ENCODE data around the gene LYPD5. TPM values are rescaled to one million over a fixed set of nuclear protein-coding genes. Genes with fewer than 3 reads are reported as not detected.
"Not testable (repeated sequence)": the region's sequence is repeated elsewhere in the genome, so short reads cannot be mapped to it uniquely, and the experiment has no call there.

LYPD5 gene
- total RNA-seq, 2 experiments from 2014 or later = 0.86 to 1.2 TPM

- DNase-seq (peak; percentile 68), ATAC-seq (peak; percentile 75)
- Mint-ChIP-seq H3K4me1 (peaks cover 11% of the 10 kb centered on the region), H3K9me3 (ENCODE audit: low read depth) (peaks cover 4% of the 10 kb centered on the region), H3K36me3 (ENCODE audit: low read depth) (no peaks in the 10 kb centered on the region), H3K4me3 (peak overlapping the region; percentile 73), H3K27me3 (peaks cover 22% of the 10 kb centered on the region), H3K27ac (peak overlapping the region; percentile 56)
- ChIA-PET CTCF (interaction anchor here (0.6 to 3.2 kb wide), 3 partner anchors 11 to 165 kb away, joined by 3 to 16 read pairs (median 4); no protein-coding TSS in a partner anchor), POLR2A (interaction anchor here (0.7 kb wide), 1 partner anchor 18 kb away, joined by 4 read pairs; the partner anchor contains the start of gene LYPD5)
- intact Hi-C loops (cut with DNase I, micrococcal nuclease) = loop anchor here in 1 of 2 experiments (10.0 kb wide), 1 partner anchor 115 kb away; the partner anchor contains the start of gene ZNF45
These were observed 18.0 kb upstream of the LYPD5 start for GRCh38 chr19:43820098-43820883.

DNA sequence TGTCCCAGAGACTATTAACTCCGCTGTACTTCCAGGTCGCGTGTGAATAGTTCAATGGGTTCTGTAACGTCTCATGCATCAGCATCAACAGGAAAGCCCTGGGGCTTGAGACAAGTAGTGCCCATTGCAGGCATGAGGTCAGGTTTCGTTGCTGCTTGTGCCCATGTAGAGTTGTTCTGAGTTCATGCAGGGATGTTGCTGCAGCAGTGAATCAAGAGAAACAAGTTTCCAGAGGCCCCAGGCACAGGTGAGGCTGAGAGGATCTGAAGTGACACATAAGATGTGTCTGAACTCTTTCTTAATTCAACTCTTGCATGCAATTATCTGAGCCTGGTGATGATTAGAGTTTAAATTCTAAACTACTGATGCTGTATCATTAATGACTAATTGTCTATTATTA, 16.3 kb upstream of the LYPD5 start:
- peaks cover 16% of the 10 kb centered on the region for H3K27me3 Mint-ChIP-seq
- H3K9me3 Mint-ChIP-seq (ENCODE audit: low read depth) = peaks cover 4% of the 10 kb centered on the region
- ATAC-seq (no peak), DNase-seq (no peak)
- peaks cover 11% of the 10 kb centered on the region for H3K4me1 Mint-ChIP-seq
- ChIA-PET CTCF (interaction anchor here (1.8 kb wide), 2 partner anchors 9 to 263 kb away, joined by 4 to 5 read pairs; no protein-coding TSS in a partner anchor), POLR2A (no interaction called here)
- H3K27ac Mint-ChIP-seq = no peak overlapping the region
- H3K36me3 Mint-ChIP-seq (ENCODE audit: low read depth) = no peaks in the 10 kb centered on the region
- intact Hi-C loops (cut with DNase I, micrococcal nuclease) = loop anchor here in 1 of 2 experiments (10.0 kb wide), 1 partner anchor 374 kb away; no protein-coding TSS in a partner anchor
- no peak overlapping the region for H3K4me3 Mint-ChIP-seq

DNA sequence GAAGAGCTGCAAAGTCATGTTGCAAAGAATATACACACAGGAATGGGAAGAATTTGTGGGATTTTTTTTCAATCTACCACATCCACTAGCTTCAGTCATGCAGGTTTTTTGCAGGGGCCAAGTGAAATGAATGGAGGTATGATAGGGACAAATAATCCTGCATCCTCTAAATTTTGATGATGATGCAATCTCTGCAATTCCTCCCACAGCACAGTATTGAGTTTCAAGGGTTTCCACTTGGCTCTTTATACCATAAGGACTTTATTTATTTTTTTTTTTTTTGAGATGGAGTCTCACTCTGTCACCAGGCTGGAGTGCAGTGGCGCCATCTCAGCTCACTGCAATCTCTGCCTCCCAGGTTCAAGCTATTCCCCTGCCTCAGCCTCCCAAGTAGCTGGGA, 15.2 kb upstream of the LYPD5 start:
- not testable (repeated sequence) for H3K36me3 Mint-ChIP-seq (ENCODE audit: low read depth); H3K27ac Mint-ChIP-seq; ATAC-seq; H3K4me3 Mint-ChIP-seq; DNase-seq; H3K9me3 Mint-ChIP-seq (ENCODE audit: low read depth)
- ChIA-PET POLR2A (interaction anchor here (0.5 to 0.8 kb wide), 2 partner anchors 20 to 126 kb away, joined by 3 read pairs; no protein-coding TSS in a partner anchor), CTCF (interaction anchor here (0.6 to 1.4 kb wide), 4 partner anchors 24 to 289 kb away, joined by 3 to 6 read pairs (median 3); no protein-coding TSS in a partner anchor)
- intact Hi-C loops (cut with DNase I, micrococcal nuclease) = loop anchor here in 1 of 2 experiments (10.0 kb wide), 1 partner anchor 373 kb away; no protein-coding TSS in a partner anchor
- peaks cover 11% of the 10 kb centered on the region for H3K4me1 Mint-ChIP-seq
- peaks cover 16% of the 10 kb centered on the region for H3K27me3 Mint-ChIP-seq

DNA sequence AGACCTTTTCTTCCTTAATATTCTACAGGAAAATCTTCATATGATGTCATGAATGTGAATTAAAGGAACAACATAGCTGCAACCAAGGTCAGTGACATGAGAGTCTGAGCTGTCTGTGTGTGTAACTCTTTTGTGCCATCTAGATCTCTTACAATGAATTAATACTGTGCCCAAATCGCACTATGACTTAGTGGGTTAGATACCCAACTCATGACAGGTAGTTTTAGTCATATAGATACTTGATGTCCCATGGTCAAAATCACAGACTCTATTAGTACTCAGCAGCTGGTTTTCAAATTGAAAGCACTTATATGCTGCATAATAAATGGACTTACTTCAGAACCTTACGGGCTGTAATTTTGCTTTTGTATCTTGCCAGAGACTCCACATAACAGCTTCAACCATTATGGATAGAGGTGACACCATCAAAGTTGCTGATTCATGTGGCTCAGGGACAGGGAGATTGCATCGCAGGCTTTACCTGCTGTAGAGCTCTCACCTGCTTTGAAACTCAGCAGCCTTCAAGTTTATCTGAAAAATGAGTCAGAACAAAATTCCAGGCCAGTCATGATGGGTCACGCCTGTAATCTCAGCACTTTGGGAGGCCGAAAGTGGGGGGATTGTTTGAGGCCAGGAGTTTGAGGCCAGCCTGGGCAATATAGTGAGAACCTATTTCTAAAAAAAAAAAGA, 12.6 kb upstream of the LYPD5 start:
- no peak for DNase-seq
- ATAC-seq = peak; percentile 41
- H3K4me1 Mint-ChIP-seq = peaks cover 1% of the 10 kb centered on the region
- H3K36me3 Mint-ChIP-seq (ENCODE audit: low read depth) = no peaks in the 10 kb centered on the region
- H3K27me3 Mint-ChIP-seq = peaks cover 7% of the 10 kb centered on the region
- H3K9me3 Mint-ChIP-seq (ENCODE audit: low read depth) = no peaks in the 10 kb centered on the region
- intact Hi-C loops (cut with DNase I, micrococcal nuclease) = loop anchor here in 1 of 2 experiments (10.0 kb wide), 1 partner anchor 370 kb away; no protein-coding TSS in a partner anchor
- ChIA-PET CTCF (interaction anchor here (1.0 to 1.5 kb wide), 4 partner anchors 30 to 294 kb away, joined by 3 to 5 read pairs (median 3); no protein-coding TSS in a partner anchor), POLR2A (interaction anchor here (0.7 kb wide), 1 partner anchor 21 kb away, joined by 6 read pairs; no protein-coding TSS in a partner anchor)
- no peak overlapping the region for H3K27ac Mint-ChIP-seq
- no peak overlapping the region for H3K4me3 Mint-ChIP-seq

GRCh38 chr19:43812688-43813087, 10.4 kb upstream of the LYPD5 start:
- ChIA-PET POLR2A (no interaction called here), CTCF (interaction anchor here (0.6 to 1.2 kb wide), 4 partner anchors 21 to 1404 kb away, joined by 3 to 4 read pairs (median 3); no protein-coding TSS in a partner anchor)
- H3K4me3 Mint-ChIP-seq = no peak overlapping the region
- no peak overlapping the region for H3K27ac Mint-ChIP-seq
- ATAC-seq (no peak), DNase-seq (no peak)
- no peaks in the 10 kb centered on the region for H3K36me3 Mint-ChIP-seq (ENCODE audit: low read depth)
- no peaks in the 10 kb centered on the region for H3K9me3 Mint-ChIP-seq (ENCODE audit: low read depth)
- intact Hi-C loops (cut with DNase I, micrococcal nuclease) = loop anchor here in 1 of 2 experiments (10.0 kb wide), 1 partner anchor 368 kb away; no protein-coding TSS in a partner anchor
- H3K27me3 Mint-ChIP-seq = peaks cover 3% of the 10 kb centered on the region
- H3K4me1 Mint-ChIP-seq = no peaks in the 10 kb centered on the region

DNA sequence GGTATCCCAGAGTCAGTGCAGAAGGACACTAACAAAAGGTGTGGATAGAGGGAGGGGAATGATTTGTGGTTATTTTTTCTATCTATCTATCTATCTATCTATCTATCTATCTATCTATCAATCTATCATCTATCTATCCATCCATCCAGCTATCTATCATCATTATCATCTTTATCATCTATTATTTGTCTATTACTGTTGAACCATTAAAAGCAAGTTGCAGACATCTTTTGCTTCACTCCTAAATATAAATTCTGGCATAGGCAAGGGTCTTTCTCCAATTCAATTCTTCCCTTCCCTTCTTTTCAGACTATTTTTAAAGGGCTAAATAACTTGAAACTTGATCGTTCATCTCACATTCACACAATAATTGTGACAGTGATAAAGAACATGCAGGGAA, 10.0 kb upstream of the LYPD5 start:
- intact Hi-C loops (cut with DNase I, micrococcal nuclease) = loop anchor here in 1 of 2 experiments (10.0 kb wide), 1 partner anchor 367 kb away; no protein-coding TSS in a partner anchor
- Mint-ChIP-seq H3K36me3 (ENCODE audit: low read depth) (no peaks in the 10 kb centered on the region), H3K4me3 (no peak overlapping the region), H3K4me1 (no peaks in the 10 kb centered on the region), H3K9me3 (ENCODE audit: low read depth) (no peaks in the 10 kb centered on the region), H3K27me3 (peaks cover 3% of the 10 kb centered on the region), H3K27ac (no peak overlapping the region)
- DNase-seq = no peak
- ChIA-PET POLR2A (no interaction called here), CTCF (interaction anchor here (0.6 to 1.2 kb wide), 4 partner anchors 21 to 1404 kb away, joined by 3 to 4 read pairs (median 3); no protein-coding TSS in a partner anchor)
- ATAC-seq = no peak

- H3K9me3 Mint-ChIP-seq (ENCODE audit: low read depth) = no peaks in the 10 kb centered on the region
- H3K36me3 Mint-ChIP-seq (ENCODE audit: low read depth) = no peaks in the 10 kb centered on the region
- intact Hi-C loops (cut with DNase I, micrococcal nuclease) = loop anchor here in 1 of 2 experiments (10.0 kb wide), 1 partner anchor 367 kb away; no protein-coding TSS in a partner anchor
- H3K4me3 Mint-ChIP-seq = no peak overlapping the region
- H3K27me3 Mint-ChIP-seq = peaks cover 3% of the 10 kb centered on the region
- ChIA-PET CTCF (interaction anchor here (1.2 to 3.0 kb wide), 5 partner anchors 12 to 377 kb away, joined by 3 to 46 read pairs (median 4); no protein-coding TSS in a partner anchor), POLR2A (no interaction called here)
- H3K27ac Mint-ChIP-seq = no peak overlapping the region
- DNase-seq (no peak), ATAC-seq (no peak)
- no peaks in the 10 kb centered on the region for H3K4me1 Mint-ChIP-seq
These were observed 9.6 kb upstream of the LYPD5 start for GRCh38 chr19:43811837-43812236.

DNA sequence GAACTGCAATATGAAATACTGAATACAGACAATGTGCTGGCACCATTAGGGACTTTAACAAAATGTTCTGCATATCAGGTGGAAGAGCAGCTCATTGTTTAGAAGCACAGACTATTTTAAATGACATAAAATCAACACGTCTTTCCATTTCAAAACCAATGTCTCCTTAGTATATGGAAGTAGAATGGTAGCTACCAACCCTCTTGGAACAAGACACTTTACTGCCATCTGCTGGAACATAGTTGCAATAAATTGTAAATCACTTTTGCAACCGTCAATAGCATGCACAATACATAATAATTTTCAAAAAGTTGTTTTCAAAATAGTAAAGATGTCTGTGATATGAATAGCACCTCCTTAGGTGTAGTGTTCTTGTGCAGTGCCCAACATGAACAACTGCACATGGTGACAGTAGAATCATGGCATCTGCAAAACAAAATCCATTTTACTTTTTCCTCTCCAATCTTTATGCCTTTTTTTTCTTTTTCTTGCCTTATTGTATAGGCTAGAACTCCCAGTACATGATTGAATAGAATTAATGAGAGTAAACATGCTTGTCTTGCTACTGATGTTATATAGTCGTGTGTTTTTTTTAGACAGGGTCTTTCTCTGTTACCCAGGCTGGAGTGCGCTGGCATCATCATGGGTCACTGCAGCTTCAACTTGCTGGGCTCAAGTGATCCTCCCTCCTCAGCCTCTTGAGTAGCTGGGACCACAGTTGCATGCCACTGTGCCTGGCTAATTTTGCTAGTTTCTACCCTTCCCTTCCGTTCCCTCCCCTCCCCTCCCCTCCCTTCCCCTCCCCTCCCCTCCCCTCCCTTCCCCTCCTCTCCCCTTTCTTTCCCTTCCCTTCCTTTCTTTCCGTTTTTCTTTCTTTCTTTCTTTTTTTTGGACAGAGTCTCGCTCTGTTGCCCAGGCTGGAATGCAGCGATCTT, 7.8 kb upstream of the LYPD5 start:
- Mint-ChIP-seq H3K27ac (no peak overlapping the region), H3K9me3 (ENCODE audit: low read depth) (no peaks in the 10 kb centered on the region)

DNA sequence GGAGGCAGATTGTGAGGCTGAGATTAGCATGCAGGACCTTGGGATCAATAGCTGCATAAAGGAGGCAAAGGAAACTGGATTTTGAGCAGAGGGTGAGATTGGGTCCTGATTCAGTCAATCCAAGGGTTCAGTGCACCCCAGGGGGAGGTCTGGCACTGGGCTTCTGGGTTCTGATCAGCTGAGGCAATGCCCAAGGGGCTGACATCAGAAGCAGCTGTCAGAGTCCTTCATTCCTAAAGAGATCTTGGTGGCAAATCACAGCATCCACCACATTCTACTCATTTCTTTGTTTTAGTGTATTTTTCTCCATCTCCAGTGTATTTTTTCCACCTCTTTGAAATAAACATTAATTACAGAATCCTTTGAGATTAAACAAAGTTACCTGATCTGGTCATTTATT, 5.4 kb upstream of the LYPD5 start:
- no peaks in the 10 kb centered on the region for H3K4me1 Mint-ChIP-seq
- DNase-seq (no peak), ATAC-seq (no peak)
- CTCF ChIA-PET = interaction anchor here (0.6 kb wide), 1 partner anchor 249 kb away, joined by 3 read pairs; no protein-coding TSS in a partner anchor
- POLR2A ChIA-PET = no interaction called here
- no peak overlapping the region for H3K27ac Mint-ChIP-seq
- H3K4me3 Mint-ChIP-seq = no peak overlapping the region
- intact Hi-C loops (cut with DNase I, micrococcal nuclease) = loop anchor here in 1 of 2 experiments (2.0 to 10.0 kb wide), 2 partner anchors 23 to 253 kb away; no protein-coding TSS in a partner anchor
- no peaks in the 10 kb centered on the region for H3K9me3 Mint-ChIP-seq (ENCODE audit: low read depth)
- no peaks in the 10 kb centered on the region for H3K36me3 Mint-ChIP-seq (ENCODE audit: low read depth)
- peaks cover 8% of the 10 kb centered on the region for H3K27me3 Mint-ChIP-seq

More for the DNA sequence above, 7.8 kb upstream of the LYPD5 start:
- ATAC-seq (peak; percentile 83), DNase-seq (no peak)
- H3K4me3 Mint-ChIP-seq = no peak overlapping the region
- peaks cover 8% of the 10 kb centered on the region for H3K27me3 Mint-ChIP-seq
- POLR2A ChIA-PET = interaction anchor here (0.6 to 1.0 kb wide), 2 partner anchors 65 to 141 kb away, joined by 6 read pairs; no protein-coding TSS in a partner anchor
- no peaks in the 10 kb centered on the region for H3K36me3 Mint-ChIP-seq (ENCODE audit: low read depth)
- intact Hi-C loops (cut with DNase I, micrococcal nuclease) = loop anchor here (1.0 to 10.0 kb wide), 5 partner anchors 25 to 365 kb away; no protein-coding TSS in a partner anchor
- CTCF ChIA-PET = interaction anchor here (0.6 to 3.0 kb wide), 29 partner anchors 9 to 363 kb away, joined by 3 to 46 read pairs (median 4); partner anchors contain the start of genes PLAUR, SMG9 and ZNF575
- H3K4me1 Mint-ChIP-seq = no peaks in the 10 kb centered on the region

DNA sequence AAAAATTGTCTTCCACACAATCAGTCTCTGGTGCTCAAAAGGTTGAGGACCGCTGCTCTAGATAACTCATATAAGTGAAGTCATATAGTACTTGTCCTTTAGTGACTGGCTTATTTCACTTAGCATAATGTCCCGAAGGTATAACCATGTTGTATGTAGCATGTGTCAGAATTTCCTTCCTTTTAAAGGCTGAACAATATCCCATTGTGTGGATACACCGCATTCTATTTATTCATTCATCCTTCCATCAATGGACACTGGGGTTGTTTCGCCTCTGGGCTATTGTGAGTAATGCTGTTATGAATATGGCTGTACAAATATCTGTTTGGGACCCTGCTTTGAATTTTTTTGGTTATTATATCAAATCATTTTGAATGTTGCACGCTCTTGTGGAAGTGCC, 4.6 kb upstream of the LYPD5 start:
- CTCF ChIA-PET = interaction anchor here (0.5 to 1.9 kb wide), 4 partner anchors 40 to 705 kb away, joined by 3 to 5 read pairs (median 3); no protein-coding TSS in a partner anchor
- Mint-ChIP-seq H3K36me3 (ENCODE audit: low read depth) (no peaks in the 10 kb centered on the region), H3K27me3 (peaks cover 8% of the 10 kb centered on the region), H3K4me3 (no peak overlapping the region), H3K27ac (no peak overlapping the region), H3K9me3 (ENCODE audit: low read depth) (no peaks in the 10 kb centered on the region), H3K4me1 (no peaks in the 10 kb centered on the region)
- ATAC-seq (no peak), DNase-seq (no peak)
- intact Hi-C loops (cut with DNase I, micrococcal nuclease) = loop anchor here in 1 of 2 experiments (10.0 kb wide), 1 partner anchor 252 kb away; no protein-coding TSS in a partner anchor
- POLR2A ChIA-PET = no interaction called here

All from activated CD4-positive, alpha-beta T cell treated with anti-CD3 and anti-CD28 coated beads for 36 hours (primary cell).